ENCODE results near the gene HNRNPA2B1. TPM values are rescaled to one million over a fixed set of nuclear protein-coding genes. Genes with fewer than 3 reads are reported as not detected.

The HNRNPA2B1 gene
- total RNA-seq, 1 donor from 2014 or later, result 723 TPM

- Mint-ChIP-seq H3K4me1 (peaks cover 52% of the 10 kb centered on the region), H3K36me3 (peaks cover 61% of the 10 kb centered on the region), H3K4me3 (no peak overlapping the region), H3K27ac (peak overlapping the region; percentile 65), H3K9me3 (no peaks in the 10 kb centered on the region), H3K27me3 (ENCODE audit: low read depth) (no peaks in the 10 kb centered on the region)
- DNase-seq (ENCODE audit: low spot score in 2 of 2, unreplicated experiment in 2 of 2), result no peak
- no peak for TF ChIP-seq CTCF (IDR thresholded peaks at IDR 0.05; ENCODE audit: unreplicated experiment)
Measured at GRCh38 chr7:26191974-26192479, 8.5 kb downstream of the HNRNPA2B1 start.

GRCh38 chr7:26191233-26191973, 9.1 kb downstream of the HNRNPA2B1 start:
- H3K27me3 Mint-ChIP-seq (ENCODE audit: low read depth), result no peaks in the 10 kb centered on the region
- no peak for DNase-seq (ENCODE audit: low spot score in 2 of 2, unreplicated experiment in 2 of 2)
- H3K36me3 Mint-ChIP-seq, result peaks cover 55% of the 10 kb centered on the region
- peaks cover 46% of the 10 kb centered on the region for H3K4me1 Mint-ChIP-seq
- no peaks in the 10 kb centered on the region for H3K9me3 Mint-ChIP-seq
- no peak overlapping the region for H3K4me3 Mint-ChIP-seq
- H3K27ac Mint-ChIP-seq, result peak overlapping the region; percentile 35
- TF ChIP-seq CTCF (IDR thresholded peaks at IDR 0.05; ENCODE audit: unreplicated experiment), result no peak

GRCh38 chr7:26190417-26190869, 10.1 kb downstream of the HNRNPA2B1 start:
- Mint-ChIP-seq H3K27ac (peak overlapping the region; percentile 35), H3K4me3 (no peak overlapping the region), H3K36me3 (peaks cover 46% of the 10 kb centered on the region), H3K9me3 (no peaks in the 10 kb centered on the region), H3K4me1 (peaks cover 38% of the 10 kb centered on the region), H3K27me3 (ENCODE audit: low read depth) (no peaks in the 10 kb centered on the region)
- no peak for DNase-seq (ENCODE audit: low spot score in 2 of 2, unreplicated experiment in 2 of 2)
- no peak for TF ChIP-seq CTCF (IDR thresholded peaks at IDR 0.05; ENCODE audit: unreplicated experiment)

GRCh38 chr7:26189697-26190096, 10.8 kb downstream of the HNRNPA2B1 start:
- H3K36me3 Mint-ChIP-seq, result peaks cover 42% of the 10 kb centered on the region
- H3K27ac Mint-ChIP-seq, result no peak overlapping the region
- TF ChIP-seq CTCF (IDR thresholded peaks at IDR 0.05; ENCODE audit: unreplicated experiment), result no peak
- H3K4me1 Mint-ChIP-seq, result peaks cover 33% of the 10 kb centered on the region
- no peak for DNase-seq (ENCODE audit: low spot score in 2 of 2, unreplicated experiment in 2 of 2)
- H3K9me3 Mint-ChIP-seq, result no peaks in the 10 kb centered on the region
- no peaks in the 10 kb centered on the region for H3K27me3 Mint-ChIP-seq (ENCODE audit: low read depth)
- no peak overlapping the region for H3K4me3 Mint-ChIP-seq

GRCh38 chr7:26188957-26189541, 11.5 kb downstream of the HNRNPA2B1 start:
- no peak overlapping the region for H3K4me3 Mint-ChIP-seq
- DNase-seq (ENCODE audit: low spot score in 2 of 2, unreplicated experiment in 2 of 2), result no peak
- peak overlapping the region; percentile 66 for H3K27ac Mint-ChIP-seq
- TF ChIP-seq CTCF (IDR thresholded peaks at IDR 0.05; ENCODE audit: unreplicated experiment), result no peak
- H3K36me3 Mint-ChIP-seq, result peaks cover 37% of the 10 kb centered on the region
- H3K27me3 Mint-ChIP-seq (ENCODE audit: low read depth), result no peaks in the 10 kb centered on the region
- no peaks in the 10 kb centered on the region for H3K9me3 Mint-ChIP-seq
- H3K4me1 Mint-ChIP-seq, result peaks cover 27% of the 10 kb centered on the region

Data from mesothelial cell of epicardium (in vitro differentiated cells).